PC-9 (cell line): ENCODE measurements around the gene OSCAR. TPM values are rescaled to one million over a fixed set of nuclear protein-coding genes. Genes with fewer than 3 reads are reported as not detected.

Experiments
- BruUV-seq: library from RNA; stranded (reverse); fragments of 400-500 nt; replicated peaks from 2 replicates; lab custom pipeline; 2021; lab: Mats Ljungman, UMichigan
- CTCF ChIA-PET: fragments of 300-600 bp; sonication (Branson Sonifier 250); formaldehyde crosslinking; loops from one replicate; lab custom pipeline; 2022; ENCODE audit warnings: antibody characterized with exemption; lab: Charles Lee
- POLR2A ChIA-PET: fragments of 300-600 bp; sonication (Branson Sonifier 250); formaldehyde crosslinking; loops from one replicate; lab custom pipeline; 2022; ENCODE audit warnings: antibody characterized with exemption; ENCODE audit not compliant: unreplicated experiment; lab: Charles Lee
- DNase-seq, 2 experiments: peaks; one replicate each; pipeline versions ENCODE4 v3.0.0 to v3.0.0-alpha.2; 2015 to 2022; ENCODE audit warnings: mixed read lengths in 1 of 2
- H2AFZ ChIP-seq: fragments of 200-600 bp; sonication (generic); 2 replicates; pipeline ENCODE4 v1.8.1; 2017; ENCODE audit warnings: antibody characterized with exemption
- H3F3A ChIP-seq: fragments of 200-600 bp; sonication (generic); 2 replicates; pipeline ENCODE4 v1.8.1; 2017; ENCODE audit warnings: antibody characterized with exemption, mild to moderate bottlenecking, low read depth; ENCODE audit not compliant: insufficient read depth
- H3K27ac ChIP-seq: fragments of 200-600 bp; sonication (generic); 2 replicates; pipeline ENCODE4 v1.6.1; 2016; ENCODE audit warnings: mixed run types
- H3K27me3 ChIP-seq: fragments of 200-600 bp; sonication (generic); 2 replicates; pipeline ENCODE4 v1.6.1; 2016; ENCODE audit warnings: low read depth, mixed run types; ENCODE audit not compliant: insufficient read depth
- H3K36me3 ChIP-seq: fragments of 200-600 bp; sonication (generic); 2 replicates; pipeline ENCODE4 v1.6.1; 2016; ENCODE audit warnings: low read depth, mixed run types
- H3K4me1 ChIP-seq: fragments of 200-600 bp; sonication (generic); replicated peaks from 2 replicates; pipeline ENCODE4 v1.6.1; 2016; ENCODE audit warnings: mixed run types; ENCODE audit not compliant: insufficient read depth
- H3K4me2 ChIP-seq: fragments of 200-600 bp; sonication (generic); 2 replicates; pipeline ENCODE4 v1.6.1; 2017; ENCODE audit warnings: mixed run types
- H3K4me3 ChIP-seq: fragments of 200-600 bp; sonication (generic); 2 replicates; pipeline ENCODE4 v1.6.1; 2016; ENCODE audit warnings: mixed run types
- H3K79me2 ChIP-seq: fragments of 200-600 bp; sonication (generic); 2 replicates; pipeline ENCODE4 v1.6.1; 2017; ENCODE audit warnings: low read depth, mixed run types
- H3K9me2 ChIP-seq: fragments of 200-600 bp; sonication (generic); 2 replicates; pipeline ENCODE4 v1.8.1; 2017; ENCODE audit warnings: mild to moderate bottlenecking; ENCODE audit not compliant: insufficient read depth
- H3K9me3 ChIP-seq: fragments of 200-600 bp; sonication (generic); 2 replicates; pipeline ENCODE4 v1.8.1; 2016; ENCODE audit warnings: low read depth; ENCODE audit not compliant: insufficient read depth
- H4K20me1 ChIP-seq: fragments of 200-600 bp; sonication (generic); 2 replicates; pipeline ENCODE4 v1.8.1; 2017; ENCODE audit not compliant: insufficient read depth
- EZH2 ChIP-seq: fragments of 200-600 bp; sonication (generic); IDR thresholded peaks from 2 replicates; pipeline ENCODE4 v1.8.0; 2017; ENCODE audit warnings: antibody characterized with exemption, low read depth
- intact Hi-C: fragments of 100-400 bp; cut with micrococcal nuclease; formaldehyde crosslinking; loops from one replicate; pipeline ENCODE4 v1.10.0; 2022; ENCODE audit not compliant: unreplicated experiment
- total RNA-seq: library from RNA; stranded (reverse); gene quantifications from 2 replicates; pipeline ENCODE4 v1.2.3, GENCODE V29; 2021
- TF ChIP-seq, protein P1 (sequence below): fragments of 200-600 bp; sonication (generic); conservative IDR thresholded peaks from 2 replicates; pipeline ENCODE4 v1.6.1; 2017; ENCODE audit warnings: mixed run types, antibody characterized with exemption, mild to moderate bottlenecking, moderate library complexity

The OSCAR gene
- total RNA-seq, 1 experiment from 2014 or later, result 0.87 TPM

DNA sequence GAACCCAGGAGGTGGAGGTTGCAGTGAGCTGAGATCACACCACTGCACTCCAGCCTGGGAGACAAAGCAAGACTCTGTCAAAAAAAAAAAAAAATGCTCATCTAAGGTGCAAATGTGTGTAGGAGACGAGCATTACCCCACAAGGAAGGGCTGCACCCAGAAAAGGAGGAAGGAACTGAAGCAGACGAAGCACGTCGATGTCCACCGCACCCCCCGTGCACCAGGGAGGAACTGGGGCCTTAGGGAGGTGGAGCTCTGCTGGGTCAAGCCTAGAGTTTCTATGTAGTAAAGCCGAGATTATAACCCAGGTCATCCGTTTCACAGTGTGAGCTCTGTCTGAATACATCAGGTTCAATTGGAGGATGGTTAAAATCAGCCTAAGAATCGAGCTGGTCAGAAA, 38.0 kb downstream of the OSCAR start:
- H3K27ac ChIP-seq, result no peak overlapping the region
- no peak overlapping the region for H3K4me3 ChIP-seq
- ChIA-PET POLR2A (no interaction called here), CTCF (no interaction called here)
- H3K9me2 ChIP-seq, result no peaks in the 10 kb centered on the region
- H3K9me3 ChIP-seq, result no peaks in the 10 kb centered on the region
- H4K20me1 ChIP-seq, result no peaks in the 10 kb centered on the region
- peaks cover 35% of the 10 kb centered on the region for H3K27me3 ChIP-seq
- no peak for DNase-seq
- no peak overlapping the region for H2AFZ ChIP-seq
- H3K79me2 ChIP-seq, result no peaks in the 10 kb centered on the region
- BruUV-seq, result no TSS peak
- intact Hi-C loops, result no loop called here
- H3K4me1 ChIP-seq, result no peaks in the 10 kb centered on the region
- H3F3A ChIP-seq, result no peaks in the 10 kb centered on the region
- no peak overlapping the region for H3K4me2 ChIP-seq
- H3K36me3 ChIP-seq, result no peaks in the 10 kb centered on the region
- TF ChIP-seq EZH2, result no peak
- TF ChIP-seq, protein P1, sequence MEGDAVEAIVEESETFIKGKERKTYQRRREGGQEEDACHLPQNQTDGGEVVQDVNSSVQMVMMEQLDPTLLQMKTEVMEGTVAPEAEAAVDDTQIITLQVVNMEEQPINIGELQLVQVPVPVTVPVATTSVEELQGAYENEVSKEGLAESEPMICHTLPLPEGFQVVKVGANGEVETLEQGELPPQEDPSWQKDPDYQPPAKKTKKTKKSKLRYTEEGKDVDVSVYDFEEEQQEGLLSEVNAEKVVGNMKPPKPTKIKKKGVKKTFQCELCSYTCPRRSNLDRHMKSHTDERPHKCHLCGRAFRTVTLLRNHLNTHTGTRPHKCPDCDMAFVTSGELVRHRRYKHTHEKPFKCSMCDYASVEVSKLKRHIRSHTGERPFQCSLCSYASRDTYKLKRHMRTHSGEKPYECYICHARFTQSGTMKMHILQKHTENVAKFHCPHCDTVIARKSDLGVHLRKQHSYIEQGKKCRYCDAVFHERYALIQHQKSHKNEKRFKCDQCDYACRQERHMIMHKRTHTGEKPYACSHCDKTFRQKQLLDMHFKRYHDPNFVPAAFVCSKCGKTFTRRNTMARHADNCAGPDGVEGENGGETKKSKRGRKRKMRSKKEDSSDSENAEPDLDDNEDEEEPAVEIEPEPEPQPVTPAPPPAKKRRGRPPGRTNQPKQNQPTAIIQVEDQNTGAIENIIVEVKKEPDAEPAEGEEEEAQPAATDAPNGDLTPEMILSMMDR, result no peak

DNA sequence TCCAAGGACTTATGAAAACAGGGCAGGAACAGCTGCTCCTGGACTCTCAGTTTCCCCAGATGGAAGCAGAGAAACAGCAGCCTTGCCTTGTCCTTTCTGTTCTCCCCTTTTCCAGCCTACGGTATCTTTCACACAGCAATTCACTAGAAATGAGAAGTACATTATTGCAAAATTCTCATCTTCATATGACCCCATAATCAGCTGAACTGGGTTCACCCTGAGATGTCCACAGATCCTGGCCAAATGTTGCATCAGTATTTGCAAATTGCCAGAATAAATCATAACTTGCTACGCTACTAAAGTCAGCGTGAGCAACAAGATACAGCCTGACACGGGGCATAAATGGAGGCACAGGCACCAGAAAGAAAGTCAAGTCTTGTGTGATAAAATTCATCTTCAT, 53.0 kb downstream of the OSCAR start:
- Histone ChIP-seq H4K20me1 (no peaks in the 10 kb centered on the region), H3K79me2 (no peaks in the 10 kb centered on the region), H3F3A (no peaks in the 10 kb centered on the region), H3K36me3 (no peaks in the 10 kb centered on the region), H3K27me3 (peaks cover 28% of the 10 kb centered on the region), H3K4me1 (no peaks in the 10 kb centered on the region), H3K4me2 (no peak overlapping the region), H3K9me2 (no peaks in the 10 kb centered on the region), H3K9me3 (no peaks in the 10 kb centered on the region), H3K27ac (no peak overlapping the region), H2AFZ (no peak overlapping the region), H3K4me3 (no peak overlapping the region)
- no TSS peak for BruUV-seq
- intact Hi-C loops, result no loop called here
- no peak for TF ChIP-seq EZH2
- TF ChIP-seq, protein P1, result no peak
- ChIA-PET CTCF (no interaction called here), POLR2A (no interaction called here)
- no peak for DNase-seq

DNA sequence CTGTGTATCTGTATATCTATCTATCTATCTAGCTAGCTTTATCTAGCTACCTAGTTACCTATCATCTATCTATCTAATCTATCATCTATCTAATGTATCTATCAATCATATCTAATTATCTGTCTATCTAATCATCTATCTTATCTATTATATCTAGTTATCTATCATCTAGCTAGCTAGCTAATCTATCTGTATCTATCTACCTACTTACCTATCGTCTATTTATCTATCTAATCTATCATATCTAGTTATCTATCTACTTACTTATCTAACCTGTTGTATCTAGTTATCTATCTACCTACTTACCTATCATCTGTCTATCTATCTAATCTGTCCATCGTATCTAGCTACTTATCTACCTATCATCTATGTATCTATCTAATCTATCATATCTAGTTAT, 54.8 kb downstream of the OSCAR start:
- no peak for DNase-seq
- no peak overlapping the region for H3K4me2 ChIP-seq
- ChIA-PET CTCF (no interaction called here), POLR2A (no interaction called here)
- H3K27me3 ChIP-seq, result peaks cover 28% of the 10 kb centered on the region
- H4K20me1 ChIP-seq, result no peaks in the 10 kb centered on the region
- H3K27ac ChIP-seq, result no peak overlapping the region
- H3K36me3 ChIP-seq, result no peaks in the 10 kb centered on the region
- TF ChIP-seq EZH2, result no peak
- TF ChIP-seq, protein P1, result no peak
- no peak overlapping the region for H2AFZ ChIP-seq
- no peaks in the 10 kb centered on the region for H3K9me3 ChIP-seq
- no peaks in the 10 kb centered on the region for H3K9me2 ChIP-seq
- H3K4me3 ChIP-seq, result no peak overlapping the region
- H3F3A ChIP-seq, result no peaks in the 10 kb centered on the region; the same call in 1 of the 2 replicates
- intact Hi-C loops, result no loop called here
- BruUV-seq, result no TSS peak
- peaks cover 4% of the 10 kb centered on the region; the same call in 1 of the 2 replicates for H3K4me1 ChIP-seq
- no peaks in the 10 kb centered on the region for H3K79me2 ChIP-seq

Other genes starting within 250 kb of the OSCAR start
- 230 and 238 TPM in 2 replicates for gene MYADM, start 232.9 kb downstream of the OSCAR start, total RNA-seq
- gene PRKCG, start 218.6 kb downstream of the OSCAR start, total RNA-seq, result 5.9 TPM in 2 replicates
- not detected in 2 replicates for gene CACNG7, start 191.5 kb downstream of the OSCAR start, total RNA-seq
- 2.9 and 3.8 TPM in 2 replicates for gene CACNG8, start 137.9 kb downstream of the OSCAR start, total RNA-seq
- gene CACNG6, start 109.2 kb downstream of the OSCAR start, total RNA-seq, result 11.5 and 18.7 TPM in 2 replicates
- 0.59 TPM in 1 of 2 replicates, not detected in the other for gene VSTM1, start 36.9 kb downstream of the OSCAR start, total RNA-seq
- gene TARM1, start 19.4 kb downstream of the OSCAR start, total RNA-seq, result not detected in 2 replicates
- gene NDUFA3, start 2.1 kb upstream of the OSCAR start, total RNA-seq, result 119 and 134 TPM in 2 replicates
- gene TFPT, start 14.9 kb upstream of the OSCAR start, total RNA-seq, result 35.8 and 47.4 TPM in 2 replicates
- gene PRPF31, start 15.0 kb upstream of the OSCAR start, total RNA-seq, result 86.1 and 109 TPM in 2 replicates
- 83.0 and 89.1 TPM in 2 replicates for gene CNOT3, start 37.0 kb upstream of the OSCAR start, total RNA-seq
- gene LENG1, start 58.9 kb upstream of the OSCAR start, total RNA-seq, result 5.0 and 6.7 TPM in 2 replicates
- gene TMC4, start 72.4 kb upstream of the OSCAR start, total RNA-seq, result 175 and 194 TPM in 2 replicates
- 488 and 494 TPM in 2 replicates for gene MBOAT7, start 88.8 kb upstream of the OSCAR start, total RNA-seq
- 134 and 162 TPM in 2 replicates for gene TSEN34, start 90.5 kb upstream of the OSCAR start, total RNA-seq
- 1,266 and 1,888 TPM in 2 replicates for gene RPS9, start 100.1 kb upstream of the OSCAR start, total RNA-seq
- not detected in 2 replicates for gene LILRB3, start 122.2 kb upstream of the OSCAR start, total RNA-seq
- not detected in 2 replicates for gene LILRA6, start 142.0 kb upstream of the OSCAR start, total RNA-seq
- not detected in 2 replicates for gene LILRB5, start 156.5 kb upstream of the OSCAR start, total RNA-seq
- gene LILRB2, start 180.3 kb upstream of the OSCAR start, total RNA-seq, result not detected in 2 replicates
- not detected in 2 replicates for gene LILRA5, start 212.4 kb upstream of the OSCAR start, total RNA-seq
- not detected in 2 replicates for gene LILRA4, start 238.4 kb upstream of the OSCAR start, total RNA-seq